HL-60 (cell line): ENCODE data around the gene GTF2I.
"Not testable (repeated sequence)": the region's sequence is repeated elsewhere in the genome, so short reads cannot be mapped to it uniquely, and the experiment has no call there.

Experiments
- CTCF ChIP-seq: IDR thresholded peaks from one replicate; pipeline ENCODE4 v1.5.1; 2011; ENCODE audit warnings: low read length, control low read depth, inconsistent platforms; ENCODE audit not compliant: insufficient read depth
- POLR2AphosphoS5 ChIP-seq: IDR thresholded peaks from 2 replicates; pipeline ENCODE4 v1.6.1; 2012; ENCODE audit warnings: low read depth
- REST ChIP-seq: IDR thresholded peaks from 2 replicates; pipeline ENCODE4 v1.6.1; 2012; ENCODE audit warnings: low read depth; ENCODE audit not compliant: insufficient replicate concordance
- SPI1 ChIP-seq: IDR thresholded peaks from 2 replicates; pipeline ENCODE4 v1.6.1; 2012; ENCODE audit warnings: low read depth, mild to moderate bottlenecking, borderline replicate concordance

DNA sequence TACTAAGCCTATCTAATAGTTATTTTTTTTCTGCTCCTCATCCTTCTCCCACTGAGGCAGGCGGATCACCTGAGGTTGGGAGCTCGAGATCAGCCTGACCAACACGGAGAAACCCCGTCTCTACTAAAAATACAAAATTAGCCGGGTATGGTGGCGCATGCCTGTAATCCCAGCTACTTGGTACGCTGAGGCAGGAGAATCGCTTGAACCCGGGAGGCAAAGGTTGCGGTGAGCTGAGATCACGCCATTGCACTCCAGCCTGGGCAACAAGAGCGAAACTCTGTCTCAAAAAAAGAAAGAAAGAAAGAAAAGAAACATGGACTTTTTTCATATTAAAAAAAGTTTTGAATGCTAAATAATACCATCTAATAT lies 6.4 kb upstream of the GTF2I start:
- TF ChIP-seq CTCF, POLR2AphosphoS5, REST, SPI1: not testable (repeated sequence)
